CD4-positive, alpha-beta T cell treated with Interleukin-12 subunit alpha and Interleukin-12 subunit beta, for 1 hour (primary cell): ENCODE data around the gene LRRC45.
A peak's percentile ranks its signal among the peaks of the same experiment; 100 is the strongest.

Experiments used
- DNase-seq: peaks from one replicate; pipeline ENCODE4 v3.0.0-alpha.2; 2020

LRRC45 gene

DNA sequence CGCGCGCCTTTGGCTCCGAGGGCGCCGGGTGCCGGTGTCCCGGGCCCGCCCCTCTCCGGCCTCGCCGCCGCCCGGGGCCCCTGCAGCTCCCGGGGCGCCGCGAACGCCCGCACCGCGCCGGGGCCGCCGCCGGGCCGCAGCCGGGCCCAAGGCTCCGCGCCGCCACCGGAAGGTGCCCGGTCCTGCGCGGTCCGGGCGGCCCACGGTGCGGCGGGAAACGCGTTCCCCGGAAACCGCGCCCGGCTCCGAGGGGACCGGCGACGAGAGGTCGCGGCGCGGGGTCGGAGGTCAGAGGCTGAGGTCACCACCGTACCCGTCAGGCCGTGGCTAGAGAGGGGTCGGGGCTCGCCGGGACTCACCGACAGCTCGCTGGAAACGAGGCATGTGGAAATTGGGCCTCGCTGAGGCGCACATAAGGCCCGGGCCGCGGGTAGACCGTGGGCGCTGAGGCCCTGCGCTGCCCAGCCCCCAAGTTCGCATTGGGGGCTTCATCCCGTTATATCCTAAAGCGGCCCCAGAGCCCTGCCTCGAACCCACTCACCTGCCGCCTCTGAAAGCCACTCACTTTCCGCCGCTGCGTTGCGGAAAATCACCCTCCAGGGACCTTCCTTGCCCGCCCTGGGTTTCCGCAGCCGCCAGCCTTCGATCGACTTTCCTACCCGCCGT lies 42.7 kb downstream of the LRRC45 start, which contains the start of gene DUS1L:
Gene DUS1L (minus strand): TSS at position 167 of the 666 bp plus-strand sequence. CDS start 745 bp downstream, outside the sequence.
- DNase-seq: peak; percentile 80

DNA sequence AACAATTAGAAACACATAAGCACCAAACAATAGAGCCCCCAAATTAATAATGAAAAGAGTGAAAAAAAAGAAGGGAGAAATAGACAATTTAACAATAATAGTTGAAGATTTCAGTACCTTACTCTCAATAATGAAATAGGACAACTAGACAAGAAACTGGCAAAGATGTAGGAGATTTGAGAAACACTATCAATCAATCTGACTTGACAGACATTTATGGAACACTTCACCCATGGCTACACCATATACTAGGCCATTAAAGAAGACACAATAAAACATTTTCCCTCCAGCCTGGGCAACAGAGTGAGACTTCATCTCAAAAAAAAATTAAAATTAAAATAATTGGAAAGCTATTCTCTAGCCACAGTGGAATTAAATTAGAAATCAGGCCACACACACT lies 47.5 kb downstream of the LRRC45 start:
- DNase-seq: no peak

DNA sequence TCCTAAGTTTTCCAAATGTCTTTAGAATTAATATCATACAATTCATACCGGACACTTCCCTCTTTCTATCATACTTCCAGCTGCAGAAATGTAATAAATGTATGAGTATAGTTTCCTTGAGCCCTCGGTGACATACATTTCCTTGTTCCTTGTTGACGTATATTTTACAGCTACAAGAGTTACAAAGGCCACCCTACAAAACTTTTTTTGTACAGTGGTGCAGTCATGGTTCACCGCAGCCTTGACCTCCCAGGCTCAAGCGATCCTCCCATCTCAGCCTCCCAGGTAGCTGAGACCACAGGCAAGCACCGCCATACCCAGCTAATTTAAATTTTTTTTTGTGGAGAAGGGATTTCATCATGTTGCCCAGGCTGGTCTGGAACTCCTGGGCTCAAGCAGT lies 49.7 kb downstream of the LRRC45 start:
- no peak for DNase-seq

DNA sequence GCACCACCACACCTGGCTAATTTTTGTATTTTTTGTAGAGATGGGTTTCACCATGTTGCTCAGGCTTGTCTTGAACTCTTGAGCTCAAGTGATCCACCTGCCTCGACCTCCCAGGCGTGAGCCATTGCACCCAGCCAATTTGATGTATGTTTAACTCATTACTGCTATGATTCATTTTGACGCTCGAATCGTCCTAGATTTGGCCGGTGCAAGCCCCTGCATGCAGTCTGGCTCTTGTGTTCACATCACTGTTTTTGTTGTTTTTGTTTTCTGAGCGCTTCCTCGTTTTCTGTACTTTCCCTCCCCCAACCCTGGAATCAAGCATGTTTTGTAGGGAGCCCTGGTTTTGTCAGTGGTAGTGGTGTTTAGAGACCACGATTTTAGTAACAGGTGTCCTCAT lies 50.3 kb downstream of the LRRC45 start:
- no peak for DNase-seq

DNA sequence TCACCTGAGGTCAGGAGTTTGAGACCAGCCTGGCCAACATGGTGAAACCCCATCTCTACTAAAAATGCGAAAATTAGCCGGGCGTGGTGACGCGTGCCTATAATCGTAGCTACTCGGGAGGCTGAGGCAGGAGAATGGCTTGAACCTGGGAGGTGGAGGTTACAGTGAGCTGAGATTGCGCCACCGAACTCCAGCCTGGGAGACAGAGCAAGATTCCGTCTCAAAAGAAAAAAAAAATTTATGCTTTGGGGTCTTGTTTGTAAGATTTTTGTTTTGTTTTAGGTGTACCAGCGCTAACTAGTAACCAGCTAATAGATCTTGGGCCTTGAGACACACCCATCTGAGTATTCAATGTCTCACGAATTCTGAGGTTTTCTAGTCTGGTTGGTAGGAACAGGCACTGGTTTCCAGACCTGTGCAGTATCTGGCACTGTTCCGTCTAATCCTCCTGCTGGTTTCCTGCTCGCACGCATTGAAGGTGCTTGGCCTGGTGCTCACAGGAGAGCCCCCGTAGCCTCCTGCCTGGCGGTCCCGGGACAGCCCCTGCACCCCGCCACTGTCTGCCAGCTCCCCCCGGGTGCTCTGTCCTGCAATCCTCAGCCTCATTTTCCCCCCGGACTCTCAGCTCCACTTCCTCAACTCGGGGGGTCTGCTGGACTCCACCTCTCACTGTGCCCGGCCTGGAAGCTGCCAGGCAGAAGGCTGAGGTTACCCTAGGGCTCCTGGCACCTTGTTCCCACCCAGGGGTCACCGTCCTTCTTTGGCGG lies 53.1 kb downstream of the LRRC45 start:
- DNase-seq: no peak

DNA sequence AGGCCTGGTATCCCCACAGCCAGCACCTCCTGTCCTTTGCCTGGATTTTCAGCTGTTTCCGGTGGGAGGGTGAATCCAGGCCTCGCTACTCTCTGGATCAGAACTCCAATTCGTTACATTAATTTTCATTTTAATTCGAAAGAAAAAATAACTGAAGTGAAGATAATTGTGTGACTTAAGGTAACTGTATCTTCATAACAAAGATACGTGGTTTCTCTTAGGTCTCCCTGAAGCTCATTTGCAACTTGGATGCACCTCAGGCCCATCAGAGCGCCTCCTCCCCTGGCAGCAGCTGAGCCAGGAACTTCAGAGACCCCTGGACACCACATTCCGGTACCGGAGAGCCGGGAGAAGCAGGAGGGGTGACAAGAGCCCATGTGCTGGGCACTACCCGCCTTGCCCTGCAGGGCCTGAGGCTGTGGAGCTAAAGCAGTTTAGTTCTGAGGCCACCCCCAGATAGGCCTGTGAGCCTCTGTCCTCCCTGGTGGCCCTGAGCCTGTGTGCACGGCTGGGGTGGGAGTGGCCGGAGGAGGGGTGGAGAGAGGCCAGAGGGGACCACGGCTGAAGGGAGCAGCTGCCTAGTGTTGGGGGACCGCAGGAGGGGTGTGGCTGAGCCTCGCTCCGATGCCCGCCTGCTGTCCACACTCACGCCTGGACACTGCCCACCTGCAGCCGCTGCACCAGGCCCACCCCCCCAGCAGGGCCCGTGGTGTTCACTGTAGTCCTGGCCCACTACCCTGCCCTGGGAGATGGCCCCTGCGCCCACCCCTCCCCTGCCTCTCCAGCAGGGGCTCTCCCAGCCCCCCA lies 53.9 kb downstream of the LRRC45 start:
- DNase-seq: no peak

DNA sequence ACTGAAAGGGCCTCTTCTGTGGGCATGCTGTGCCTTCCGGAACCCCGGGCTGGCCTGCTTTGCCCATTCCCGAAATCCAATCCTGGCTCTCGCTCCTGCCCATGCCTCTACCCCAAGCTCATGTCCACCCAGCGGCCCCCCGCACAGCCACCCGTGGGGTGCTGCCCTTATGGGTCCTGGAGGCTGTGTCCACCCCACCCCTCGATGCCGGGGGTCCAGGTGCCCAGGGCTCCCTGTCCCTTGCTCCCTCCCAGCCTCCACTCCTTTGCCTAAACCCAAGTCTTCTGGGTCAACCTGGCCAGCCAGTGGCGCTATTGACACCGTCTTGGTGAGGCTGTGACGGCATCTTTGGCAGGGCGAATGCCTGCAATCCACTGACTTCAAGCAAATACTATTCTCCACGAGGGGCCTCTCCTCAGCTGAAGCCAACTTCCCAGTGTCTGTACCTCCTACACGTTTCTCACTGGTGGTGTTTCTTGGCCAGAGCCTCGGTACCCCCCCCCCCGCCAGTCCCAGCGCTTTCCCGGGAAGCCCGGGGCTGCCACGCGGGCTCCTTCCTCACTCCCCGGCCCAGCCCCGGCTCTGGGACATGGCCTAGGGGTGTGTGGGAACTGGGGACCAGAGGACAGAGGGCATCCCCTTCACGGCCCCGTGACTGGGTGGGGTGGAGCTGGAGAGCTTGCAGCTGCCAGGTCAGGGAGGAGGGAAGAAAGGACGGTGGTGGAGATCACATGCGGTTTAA lies 54.7 kb downstream of the LRRC45 start:
- DNase-seq: no peak

DNA sequence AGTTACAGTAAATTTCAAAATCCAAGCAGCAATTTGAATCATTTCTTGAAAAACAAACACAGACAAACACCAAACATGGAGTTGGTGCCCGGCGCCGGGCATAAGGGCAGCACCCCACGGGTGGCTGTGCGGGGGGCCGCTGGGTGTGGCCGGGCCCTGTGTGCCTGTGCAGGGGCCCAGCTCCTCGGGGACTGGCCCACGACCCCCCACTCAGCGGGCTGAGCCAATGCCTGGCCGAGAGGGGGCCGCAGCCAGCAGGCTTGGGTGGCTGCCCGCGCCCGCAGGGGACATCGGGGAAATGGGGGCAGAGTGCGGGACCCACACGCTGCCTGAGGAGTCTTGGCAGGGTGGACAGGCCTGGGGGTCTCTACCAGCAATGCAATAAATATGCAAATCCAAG lies 55.3 kb downstream of the LRRC45 start:
- no peak for DNase-seq

DNA sequence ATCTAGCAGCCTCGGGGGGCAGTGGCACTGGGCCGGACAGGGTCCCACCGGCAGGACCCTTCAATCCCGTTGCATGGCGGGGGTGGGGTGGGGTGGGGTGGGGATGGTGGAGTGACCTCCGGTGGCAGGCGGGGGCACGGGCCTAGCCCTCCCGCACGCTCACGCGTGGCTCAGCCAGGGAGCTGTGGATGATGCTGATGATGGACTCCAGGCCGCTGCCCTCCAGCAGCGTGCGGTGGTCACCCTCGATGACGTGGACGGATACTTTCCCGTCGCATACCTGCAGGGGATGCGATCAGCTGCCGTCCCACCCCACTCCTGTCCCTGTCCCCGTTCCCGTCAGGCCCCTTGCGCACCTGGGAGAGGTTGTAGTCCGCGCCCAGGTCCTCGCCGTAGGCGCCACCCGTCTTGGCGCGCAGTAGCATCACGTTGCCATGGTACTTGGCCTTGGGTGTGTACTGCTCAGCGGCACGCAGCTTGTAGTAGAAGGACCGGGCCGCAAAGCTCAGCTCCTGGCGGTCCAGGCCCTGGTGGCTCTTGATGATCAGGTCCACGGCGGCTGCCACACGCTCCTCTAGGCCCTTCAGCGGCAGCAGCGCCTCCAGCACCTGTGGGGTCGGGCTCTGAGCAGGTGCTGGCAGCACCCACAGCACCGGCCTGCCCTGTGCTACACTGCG lies 56.0 kb downstream of the LRRC45 start:
- DNase-seq: no peak

DNA sequence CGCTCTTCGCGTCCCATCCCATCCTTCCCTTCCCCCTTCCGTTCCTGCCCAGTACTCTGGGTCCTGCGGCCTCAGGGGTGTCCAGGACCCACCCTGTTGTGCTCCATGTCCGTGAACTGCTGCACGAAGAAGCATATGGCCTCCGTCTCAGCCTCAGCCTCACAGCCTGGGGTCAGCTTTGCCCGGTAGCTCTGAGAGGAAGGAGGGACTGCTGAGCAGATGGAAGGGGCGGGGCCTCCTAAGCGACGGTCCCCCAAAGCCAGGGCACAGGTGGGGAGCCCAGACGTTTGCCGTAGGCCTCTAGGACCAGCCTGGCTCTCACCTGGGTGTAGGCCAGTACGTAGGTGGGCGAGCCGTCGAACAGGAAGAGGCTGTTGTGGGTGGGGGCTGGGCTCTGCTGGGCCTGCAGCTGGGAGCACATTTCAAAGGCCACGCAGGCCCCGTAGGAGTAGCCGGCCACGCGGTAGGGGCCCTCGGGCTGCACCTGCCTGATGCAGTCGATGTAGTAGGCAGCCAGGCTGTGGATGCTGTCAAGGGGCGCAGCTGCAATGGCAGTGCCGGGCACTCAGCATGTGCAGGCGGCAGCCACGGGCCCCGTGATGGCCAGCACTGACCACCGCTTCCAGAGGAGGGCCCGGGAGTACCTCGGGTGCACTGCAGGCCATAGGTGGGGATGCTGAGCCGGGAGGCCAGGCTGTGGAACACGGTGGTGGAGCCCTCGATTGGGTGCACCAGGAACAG lies 57.1 kb downstream of the LRRC45 start:
- no peak for DNase-seq
